Measurements from ENCODE around the gene CRABP1. TPM values are rescaled to one million over a fixed set of nuclear protein-coding genes. Genes with fewer than 3 reads are reported as not detected.

Gene CRABP1
- total and polyA plus RNA-seq, 7 donors: 0.05 TPM; not detected in 6

DNA sequence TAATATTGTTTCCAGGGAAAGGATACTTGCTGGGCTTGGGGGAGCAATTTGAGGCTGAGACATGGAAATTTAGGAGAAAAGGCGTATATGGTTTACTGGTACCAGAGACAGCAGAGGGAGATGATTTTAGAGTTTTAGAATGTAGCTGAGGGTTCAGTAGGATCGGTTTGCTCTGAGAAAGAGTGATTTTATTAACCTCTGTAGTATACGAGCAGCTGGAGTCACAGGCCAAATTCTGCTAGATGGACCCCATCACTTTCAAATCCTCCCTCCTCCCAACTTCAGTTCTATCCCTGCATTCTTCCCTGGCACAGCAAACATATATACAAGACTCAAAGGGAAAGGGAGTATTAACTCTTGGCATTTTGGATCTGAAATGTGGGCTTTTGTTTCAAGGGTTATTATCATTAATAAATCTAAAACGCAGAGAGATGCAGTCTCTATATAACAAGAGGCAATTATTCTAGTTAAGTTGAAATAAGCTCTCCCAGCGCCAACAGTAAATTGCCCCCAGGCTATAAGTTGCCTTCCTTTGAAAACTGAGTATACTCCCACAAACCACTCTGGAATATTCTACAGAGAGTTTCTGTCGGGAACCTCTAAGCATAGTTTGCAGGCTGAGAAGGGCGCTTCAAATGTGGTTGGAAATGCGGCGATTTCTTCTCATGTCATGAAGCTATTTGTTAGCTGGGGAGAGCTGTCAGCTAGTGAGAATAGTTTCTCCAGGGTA, 5.4 kb downstream of the CRABP1 start:
- 79 to 85% (median 83%) methylated on average over 9 of the region's 9 CpGs for WGBS, 3 donors
- TF ChIP-seq, protein P1, sequence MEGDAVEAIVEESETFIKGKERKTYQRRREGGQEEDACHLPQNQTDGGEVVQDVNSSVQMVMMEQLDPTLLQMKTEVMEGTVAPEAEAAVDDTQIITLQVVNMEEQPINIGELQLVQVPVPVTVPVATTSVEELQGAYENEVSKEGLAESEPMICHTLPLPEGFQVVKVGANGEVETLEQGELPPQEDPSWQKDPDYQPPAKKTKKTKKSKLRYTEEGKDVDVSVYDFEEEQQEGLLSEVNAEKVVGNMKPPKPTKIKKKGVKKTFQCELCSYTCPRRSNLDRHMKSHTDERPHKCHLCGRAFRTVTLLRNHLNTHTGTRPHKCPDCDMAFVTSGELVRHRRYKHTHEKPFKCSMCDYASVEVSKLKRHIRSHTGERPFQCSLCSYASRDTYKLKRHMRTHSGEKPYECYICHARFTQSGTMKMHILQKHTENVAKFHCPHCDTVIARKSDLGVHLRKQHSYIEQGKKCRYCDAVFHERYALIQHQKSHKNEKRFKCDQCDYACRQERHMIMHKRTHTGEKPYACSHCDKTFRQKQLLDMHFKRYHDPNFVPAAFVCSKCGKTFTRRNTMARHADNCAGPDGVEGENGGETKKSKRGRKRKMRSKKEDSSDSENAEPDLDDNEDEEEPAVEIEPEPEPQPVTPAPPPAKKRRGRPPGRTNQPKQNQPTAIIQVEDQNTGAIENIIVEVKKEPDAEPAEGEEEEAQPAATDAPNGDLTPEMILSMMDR (IDR thresholded peaks at IDR 0.05): no peak
- peaks cover under 1% of the 10 kb centered on the region for H3K4me1 ChIP-seq
- intact Hi-C loops (cut with DNase I): no loop called here
- H3K27ac ChIP-seq: no peak overlapping the region
- H3K36me3 ChIP-seq (ENCODE audit: insufficient read depth in 1 of 2, low read depth in 1 of 2): no peaks in the 10 kb centered on the region
- H3K4me3 ChIP-seq: no peak overlapping the region
- DNase-seq: no peak
- no peaks in the 10 kb centered on the region for H3K9me3 ChIP-seq
- no peak for ATAC-seq
- peaks cover 0 to 32% (median 12%) of the 10 kb centered on the region in 3 donors for H3K27me3 ChIP-seq (ENCODE audit: insufficient read depth in 3 of 3, low read length in 2 of 3)

DNA sequence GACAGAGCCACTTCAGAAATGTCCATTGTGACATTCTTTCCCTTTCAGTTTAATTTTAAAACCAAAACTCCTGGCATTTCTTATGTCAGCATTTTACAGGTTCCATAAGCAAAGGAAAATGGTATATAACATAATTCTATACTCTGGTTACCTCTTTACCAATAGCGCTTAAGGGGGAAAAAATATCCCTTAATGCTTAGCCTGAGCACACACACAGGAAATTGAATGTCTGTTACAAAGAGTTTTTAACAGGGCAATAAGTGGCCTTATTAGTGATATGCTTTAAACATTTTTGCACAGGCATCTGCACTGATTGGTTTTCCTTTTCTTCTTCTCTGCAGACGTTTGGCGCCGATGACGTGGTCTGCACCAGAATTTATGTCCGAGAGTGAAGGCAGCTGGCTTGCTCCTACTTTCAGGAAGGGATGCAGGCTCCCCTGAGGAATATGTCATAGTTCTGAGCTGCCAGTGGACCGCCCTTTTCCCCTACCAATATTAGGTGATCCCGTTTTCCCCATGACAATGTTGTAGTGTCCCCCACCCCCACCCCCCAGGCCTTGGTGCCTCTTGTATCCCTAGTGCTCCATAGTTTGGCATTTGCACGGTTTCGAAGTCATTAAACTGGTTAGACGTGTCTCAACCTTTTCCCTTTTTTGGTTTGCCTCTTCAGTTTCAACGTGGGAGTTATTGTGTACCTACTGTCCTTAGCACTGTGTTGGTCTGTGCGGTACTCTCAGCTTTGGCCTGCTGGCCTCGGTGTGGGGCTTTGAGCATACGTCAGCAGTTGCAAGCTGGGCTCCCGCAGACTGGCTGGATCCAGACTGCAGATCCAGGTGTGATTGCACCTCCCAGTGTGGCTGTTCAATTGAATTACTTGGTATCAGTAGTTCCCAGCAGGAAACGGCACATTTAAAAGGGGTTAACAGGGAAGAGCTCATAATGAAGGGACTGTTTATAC, 7.7 kb downstream of the CRABP1 start:
- no peak for ATAC-seq
- intact Hi-C loops (cut with DNase I): no loop called here
- 56 to 60% (median 57%) methylated on average over 17 of the region's 17 CpGs for WGBS, 3 donors
- Histone ChIP-seq H3K27ac (no peak overlapping the region), H3K4me1 (no peaks in the 10 kb centered on the region), H3K9me3 (no peaks in the 10 kb centered on the region), H3K27me3 (ENCODE audit: insufficient read depth in 3 of 3, low read length in 2 of 3) (peaks cover 0 to 15% (median 0%) of the 10 kb centered on the region in 3 donors), H3K36me3 (ENCODE audit: insufficient read depth in 1 of 2, low read depth in 1 of 2) (no peaks in the 10 kb centered on the region), H3K4me3 (no peak overlapping the region)
- TF ChIP-seq, protein P1 (IDR thresholded peaks at IDR 0.05): no peak
- no peak for DNase-seq

DNA sequence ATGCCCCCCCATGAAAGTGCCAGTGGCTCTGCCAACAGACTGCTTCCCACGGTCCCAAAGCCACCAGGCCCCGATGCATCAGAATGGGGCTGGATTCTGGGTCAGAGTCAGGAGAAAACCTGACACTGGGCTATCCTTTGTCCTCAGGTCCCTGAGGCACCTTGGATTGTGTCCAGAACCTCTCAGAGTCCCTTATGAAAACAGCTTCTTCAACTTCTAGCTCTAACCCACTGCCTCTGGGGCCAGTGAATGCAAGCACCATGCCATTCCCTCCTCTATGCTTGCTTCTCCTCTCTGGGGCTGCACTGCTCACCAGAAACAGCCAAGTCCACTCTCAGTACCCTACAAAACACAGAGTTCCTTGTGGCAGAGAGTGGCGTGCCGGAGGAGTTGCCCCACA, 9.9 kb downstream of the CRABP1 start:
- intact Hi-C loops (cut with DNase I): no loop called here
- Histone ChIP-seq H3K9me3 (no peaks in the 10 kb centered on the region), H3K4me3 (no peak overlapping the region), H3K4me1 (no peaks in the 10 kb centered on the region), H3K27ac (no peak overlapping the region), H3K36me3 (ENCODE audit: insufficient read depth in 1 of 2, low read depth in 1 of 2) (no peaks in the 10 kb centered on the region), H3K27me3 (ENCODE audit: insufficient read depth in 3 of 3, low read length in 2 of 3) (peaks cover 0 to 5% (median 0%) of the 10 kb centered on the region in 3 donors)
- WGBS, 3 donors: 69 to 80% (median 74%) methylated on average over 4 of the region's 4 CpGs
- no peak for ATAC-seq
- TF ChIP-seq, protein P1 (IDR thresholded peaks at IDR 0.05): no peak
- no peak for DNase-seq

DNA sequence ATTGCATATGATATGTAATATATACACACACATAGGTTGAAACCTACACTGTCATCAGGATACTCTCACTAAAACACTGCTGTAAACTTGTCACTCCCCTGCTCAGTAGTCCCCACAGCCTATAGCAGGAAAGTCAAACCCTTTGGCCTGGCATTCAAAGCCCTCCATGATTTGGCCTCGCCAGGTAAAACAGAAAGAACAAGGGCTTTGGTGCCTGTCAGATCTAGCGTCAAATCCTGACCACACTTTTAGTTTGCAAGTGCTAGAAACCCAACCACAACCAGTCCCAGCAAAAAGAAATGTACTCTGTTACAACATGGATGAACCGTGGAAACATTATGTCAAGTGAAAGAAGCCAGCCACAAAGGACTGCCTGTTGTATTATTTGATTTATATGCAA, 11.4 kb downstream of the CRABP1 start:
- Histone ChIP-seq H3K27me3 (ENCODE audit: insufficient read depth in 3 of 3, low read length in 2 of 3) (peaks cover 0 to 5% (median 0%) of the 10 kb centered on the region in 3 donors), H3K27ac (no peak overlapping the region), H3K36me3 (ENCODE audit: insufficient read depth in 1 of 2, low read depth in 1 of 2) (no peaks in the 10 kb centered on the region), H3K9me3 (no peaks in the 10 kb centered on the region), H3K4me3 (no peak overlapping the region), H3K4me1 (no peaks in the 10 kb centered on the region)
- DNase-seq (no peak), ATAC-seq (no peak)
- WGBS, 3 donors: 93% methylated on average over 3 of the region's 3 CpGs
- TF ChIP-seq, protein P1 (IDR thresholded peaks at IDR 0.05): no peak
- intact Hi-C loops (cut with DNase I): no loop called here

Data from psoas muscle (tissue), 8 donors.